NK-92 (cell line): Measurements from ENCODE around the gene CADM2.

Experiments
- DNase-seq: peaks from one replicate; lab custom pipeline; 2025; ENCODE audit not compliant: unreplicated experiment; lab: John Stamatoyannopoulos, UW

Gene CADM2

GRCh38 chr3:85554153-85554552 is 595.4 kb downstream of the CADM2 start:
- DNase-seq: no peak

GRCh38 chr3:85560088-85560785 is 601.4 kb downstream of the CADM2 start:
- no peak for DNase-seq

GRCh38 chr3:85567071-85567676 is 608.4 kb downstream of the CADM2 start:
- no peak for DNase-seq

GRCh38 chr3:85570819-85571218 is 612.0 kb downstream of the CADM2 start:
- no peak for DNase-seq

GRCh38 chr3:85571835-85572234 is 613.0 kb downstream of the CADM2 start:
- DNase-seq: no peak

- no peak for DNase-seq
Measured at GRCh38 chr3:85572426-85572825, 613.6 kb downstream of the CADM2 start.

- DNase-seq: no peak
Measured at GRCh38 chr3:85572978-85573377, 614.2 kb downstream of the CADM2 start.

GRCh38 chr3:85574006-85574705 is 615.4 kb downstream of the CADM2 start:
- DNase-seq: no peak

GRCh38 chr3:85576091-85576690 is 617.4 kb downstream of the CADM2 start:
- DNase-seq: no peak

GRCh38 chr3:85576697-85577200 is 618.0 kb downstream of the CADM2 start:
- no peak for DNase-seq

- no peak for DNase-seq
Measured at GRCh38 chr3:85584779-85585356, 626.1 kb downstream of the CADM2 start.

GRCh38 chr3:85586018-85586417 is 627.2 kb downstream of the CADM2 start:
- DNase-seq: no peak

- DNase-seq: no peak
Measured at GRCh38 chr3:85589145-85589544, 630.4 kb downstream of the CADM2 start.

- no peak for DNase-seq
Measured at GRCh38 chr3:85591451-85591850, 632.7 kb downstream of the CADM2 start.

GRCh38 chr3:85592256-85592655 is 633.5 kb downstream of the CADM2 start:
- DNase-seq: no peak

- no peak for DNase-seq
Measured at GRCh38 chr3:85594676-85595075, 635.9 kb downstream of the CADM2 start.

- no peak for DNase-seq
Measured at GRCh38 chr3:85603378-85603777, 644.6 kb downstream of the CADM2 start.

GRCh38 chr3:85604641-85605040 is 645.9 kb downstream of the CADM2 start:
- DNase-seq: no peak

GRCh38 chr3:85605066-85605465 is 646.3 kb downstream of the CADM2 start:
- no peak for DNase-seq

- no peak for DNase-seq
Measured at GRCh38 chr3:85626662-85627061, 667.9 kb downstream of the CADM2 start.

- DNase-seq: no peak
Measured at GRCh38 chr3:85627932-85628331, 669.1 kb downstream of the CADM2 start.
